ENCODE results near the gene SDK2. TPM values are rescaled to one million over a fixed set of nuclear protein-coding genes. Genes with fewer than 3 reads are reported as not detected.

Gene SDK2
- total RNA-seq, 4 donors from 2014 or later = 0.18 to 3.3 (median 1.2) TPM

GRCh38 chr17:73657473-73658116, 13.3 kb upstream of the SDK2 start:
- Histone ChIP-seq H3K4me1 (peaks cover 0 to 6% (median 0%) of the 10 kb centered on the region in 4 donors), H3K27me3 (no peaks in the 10 kb centered on the region), H3K36me3 (no peaks in the 10 kb centered on the region), H3K9me3 (no peaks in the 10 kb centered on the region), H3K4me3 (no peak overlapping the region), H3K27ac (no peak overlapping the region)
- peak; percentile 34 to 68 (median 63) for DNase-seq
- TF ChIP-seq POLR2A (IDR thresholded peaks at IDR 0.05) (no peak), CTCF (IDR thresholded peaks at IDR 0.05) (peak in 4 of 6 experiments; percentile 21 to 44 (median 40))

GRCh38 chr17:73654241-73654640, 10.0 kb upstream of the SDK2 start:
- peaks cover 0 to 6% (median 0%) of the 10 kb centered on the region in 4 donors for H3K4me1 ChIP-seq
- H3K27me3 ChIP-seq = no peaks in the 10 kb centered on the region
- H3K36me3 ChIP-seq = no peaks in the 10 kb centered on the region
- TF ChIP-seq CTCF (IDR thresholded peaks at IDR 0.05) (no peak), POLR2A (IDR thresholded peaks at IDR 0.05) (no peak)
- H3K9me3 ChIP-seq = no peaks in the 10 kb centered on the region
- no peak overlapping the region for H3K4me3 ChIP-seq
- H3K27ac ChIP-seq = no peak overlapping the region
- no peak for DNase-seq

- TF ChIP-seq CTCF (IDR thresholded peaks at IDR 0.05) (no peak), POLR2A (IDR thresholded peaks at IDR 0.05) (no peak)
- no peak for DNase-seq
- H3K27me3 ChIP-seq = no peaks in the 10 kb centered on the region
- H3K36me3 ChIP-seq = no peaks in the 10 kb centered on the region
- peaks cover 0 to 6% (median 0%) of the 10 kb centered on the region in 4 donors for H3K4me1 ChIP-seq
- H3K9me3 ChIP-seq = no peaks in the 10 kb centered on the region
- H3K4me3 ChIP-seq = no peak overlapping the region
- no peak overlapping the region for H3K27ac ChIP-seq
Measured at GRCh38 chr17:73653810-73654209, 9.6 kb upstream of the SDK2 start.

- no peaks in the 10 kb centered on the region for H3K9me3 ChIP-seq
- no peak overlapping the region for H3K27ac ChIP-seq
- H3K4me1 ChIP-seq = peaks cover 0 to 6% (median 0%) of the 10 kb centered on the region in 4 donors
- H3K4me3 ChIP-seq = no peak overlapping the region
- no peak for TF ChIP-seq POLR2A (IDR thresholded peaks at IDR 0.05)
- TF ChIP-seq CTCF (IDR thresholded peaks at IDR 0.05) = no peak
- no peak for DNase-seq
- no peaks in the 10 kb centered on the region for H3K27me3 ChIP-seq
- H3K36me3 ChIP-seq = no peaks in the 10 kb centered on the region
Measured at GRCh38 chr17:73652886-73653480, 8.7 kb upstream of the SDK2 start.

GRCh38 chr17:73650617-73651200, 6.5 kb upstream of the SDK2 start:
- Histone ChIP-seq H3K4me3 (no peak overlapping the region), H3K36me3 (no peaks in the 10 kb centered on the region), H3K4me1 (no peaks in the 10 kb centered on the region), H3K27me3 (no peaks in the 10 kb centered on the region), H3K9me3 (no peaks in the 10 kb centered on the region), H3K27ac (no peak overlapping the region)
- TF ChIP-seq POLR2A (IDR thresholded peaks at IDR 0.05) (no peak), CTCF (IDR thresholded peaks at IDR 0.05) (no peak)
- DNase-seq = no peak

All from Peyer's patch (tissue), 4 donors.